ENCODE measurements around the gene COL13A1. TPM values are rescaled to one million over a fixed set of nuclear protein-coding genes. Genes with fewer than 3 reads are reported as not detected.
A peak's percentile ranks its signal among the peaks of the same experiment; 100 is the strongest.

COL13A1 gene
- total RNA-seq, 6 experiments from 2014 or later = 33.5 to 46.6 (median 38.1) TPM

GRCh38 chr10:69944761-69945160 lies 143.1 kb downstream of the COL13A1 start:
- Mint-ChIP-seq H3K9me3 (no peaks in the 10 kb centered on the region), H3K27ac (no peak overlapping the region), H3K27me3 (ENCODE audit: insufficient read depth) (no peaks in the 10 kb centered on the region; the same call in 1 of the 2 replicates), H3K36me3 (ENCODE audit: low read depth) (peaks cover 13% of the 10 kb centered on the region), H3K4me3 (no peak overlapping the region), H3K4me1 (ENCODE audit: low read depth) (no peaks in the 10 kb centered on the region)
- TF ChIP-seq CTCF (IDR thresholded peaks at IDR 0.05) = no peak
- no peak for DNase-seq

- H3K9me3 Mint-ChIP-seq = no peaks in the 10 kb centered on the region
- no peaks in the 10 kb centered on the region for H3K27me3 Mint-ChIP-seq (ENCODE audit: insufficient read depth)
- H3K27ac Mint-ChIP-seq = no peak overlapping the region
- no peak for DNase-seq
- no peak overlapping the region for H3K4me3 Mint-ChIP-seq
- 0 out of 2 replicates have a peak, but pooled peaks have one; percentile 26 for TF ChIP-seq CTCF (IDR thresholded peaks at IDR 0.05)
- no peaks in the 10 kb centered on the region for H3K4me1 Mint-ChIP-seq (ENCODE audit: low read depth)
- peaks cover 5% of the 10 kb centered on the region; the same call in 1 of the 2 replicates for H3K36me3 Mint-ChIP-seq (ENCODE audit: low read depth)
Observed at GRCh38 chr10:69948261-69948660, 146.6 kb downstream of the COL13A1 start.

GRCh38 chr10:69949770-69950169 lies 148.1 kb downstream of the COL13A1 start:
- no peak overlapping the region for H3K4me3 Mint-ChIP-seq
- no peaks in the 10 kb centered on the region; the same call in 1 of the 2 replicates for H3K27me3 Mint-ChIP-seq (ENCODE audit: insufficient read depth)
- H3K27ac Mint-ChIP-seq = no peak overlapping the region
- peaks cover 5% of the 10 kb centered on the region; the same call in 1 of the 2 replicates for H3K36me3 Mint-ChIP-seq (ENCODE audit: low read depth)
- H3K9me3 Mint-ChIP-seq = no peaks in the 10 kb centered on the region
- no peaks in the 10 kb centered on the region; the same call in 1 of the 2 replicates for H3K4me1 Mint-ChIP-seq (ENCODE audit: low read depth)
- DNase-seq = no peak
- no peak for TF ChIP-seq CTCF (IDR thresholded peaks at IDR 0.05)

- no peaks in the 10 kb centered on the region; the same call in 1 of the 2 replicates for H3K4me1 Mint-ChIP-seq (ENCODE audit: low read depth)
- TF ChIP-seq CTCF (IDR thresholded peaks at IDR 0.05) = no peak
- H3K9me3 Mint-ChIP-seq = no peaks in the 10 kb centered on the region
- DNase-seq = no peak
- no peak overlapping the region for H3K4me3 Mint-ChIP-seq
- H3K27ac Mint-ChIP-seq = no peak overlapping the region
- no peaks in the 10 kb centered on the region; the same call in 1 of the 2 replicates for H3K27me3 Mint-ChIP-seq (ENCODE audit: insufficient read depth)
- H3K36me3 Mint-ChIP-seq (ENCODE audit: low read depth) = peaks cover 12% of the 10 kb centered on the region
Observed at GRCh38 chr10:69951658-69952057, 150.0 kb downstream of the COL13A1 start.

GRCh38 chr10:69952069-69952800 lies 150.5 kb downstream of the COL13A1 start:
- DNase-seq = no peak
- Mint-ChIP-seq H3K4me3 (no peak overlapping the region), H3K27ac (no peak overlapping the region), H3K27me3 (ENCODE audit: insufficient read depth) (no peaks in the 10 kb centered on the region; the same call in 1 of the 2 replicates), H3K4me1 (ENCODE audit: low read depth) (no peaks in the 10 kb centered on the region; the same call in 1 of the 2 replicates), H3K36me3 (ENCODE audit: low read depth) (peaks cover 13% of the 10 kb centered on the region), H3K9me3 (no peaks in the 10 kb centered on the region)
- TF ChIP-seq CTCF (IDR thresholded peaks at IDR 0.05) = no peak
